A673 (cell line): ENCODE results near the gene DHRS3. TPM values are rescaled to one million over a fixed set of nuclear protein-coding genes. Genes with fewer than 3 reads are reported as not detected.

ENCODE experiments used
- BruUV-seq: library from RNA; stranded (reverse); fragments of 400-500 nt; replicated peaks from 2 replicates; lab custom pipeline; 2021; lab: Mats Ljungman, UMichigan
- CTCF ChIA-PET: fragments of 300-600 bp; sonication (Branson Sonifier 250); formaldehyde crosslinking; loops from one replicate; lab custom pipeline; 2022; ENCODE audit warnings: antibody characterized with exemption; lab: Charles Lee
- POLR2A ChIA-PET: fragments of 300-600 bp; sonication (Branson Sonifier 250); formaldehyde crosslinking; loops from one replicate; lab custom pipeline; 2022; ENCODE audit warnings: antibody characterized with exemption; ENCODE audit not compliant: low non-redundant PET; lab: Charles Lee
- DNase-seq: peaks from one replicate; pipeline ENCODE4 v3.0.0-alpha.2; 2015; ENCODE audit warnings: low spot score
- H3K27ac ChIP-seq: fragments of 200-600 bp; sonication (generic); 2 replicates; pipeline ENCODE4 v1.5.1; 2016; ENCODE audit warnings: mixed run types, low read depth, mild to moderate bottlenecking, mixed read lengths, antibody characterized with exemption, low read length; ENCODE audit not compliant: poor library complexity, severe bottlenecking
- H3K27me3 ChIP-seq: fragments of 200-600 bp; sonication (generic); replicated peaks from 2 replicates; pipeline ENCODE4 v1.6.1; 2017; ENCODE audit warnings: mixed run types, low read depth, mild to moderate bottlenecking, mixed read lengths, antibody characterized with exemption, low read length; ENCODE audit not compliant: insufficient read depth, poor library complexity
- H3K36me3 ChIP-seq: fragments of 200-600 bp; sonication (generic); 2 replicates; pipeline ENCODE4 v1.6.1; 2016; ENCODE audit warnings: mixed run types, mild to moderate bottlenecking, mixed read lengths, antibody characterized with exemption, low read length; ENCODE audit not compliant: insufficient read depth, poor library complexity, severe bottlenecking
- H3K4me1 ChIP-seq: fragments of 200-600 bp; sonication (generic); 2 replicates; pipeline ENCODE4 v1.6.1; 2017; ENCODE audit warnings: mixed run types, mild to moderate bottlenecking, mixed read lengths, antibody characterized with exemption, low read length; ENCODE audit not compliant: insufficient read depth, poor library complexity, severe bottlenecking
- H3K4me3 ChIP-seq: fragments of 200-600 bp; sonication (generic); 2 replicates; pipeline ENCODE4 v1.5.1; 2016; ENCODE audit warnings: low read depth, mixed run types, mild to moderate bottlenecking, mixed read lengths, low read length; ENCODE audit not compliant: poor library complexity, severe bottlenecking
- H3K9me3 ChIP-seq: fragments of 200-600 bp; sonication (generic); 2 replicates; pipeline ENCODE4 v1.6.1; 2016; ENCODE audit warnings: mixed run types, low read depth, mild to moderate bottlenecking, mixed read lengths, antibody characterized with exemption, low read length; ENCODE audit not compliant: poor library complexity, severe bottlenecking
- CTCF ChIP-seq: fragments of 300-800, 200-600 bp; sonication (generic); conservative IDR thresholded peaks from 2 replicates; pipeline ENCODE4 v1.5.1; 2017; ENCODE audit warnings: low read depth, mild to moderate bottlenecking, antibody characterized with exemption, low read length, moderate library complexity, mixed read lengths
- EZH2 ChIP-seq: fragments of 200-600 bp; sonication (generic); IDR thresholded peaks from 2 replicates; pipeline ENCODE4 v1.6.1; 2017; ENCODE audit warnings: borderline replicate concordance, low read depth, mild to moderate bottlenecking, mixed read lengths, antibody characterized with exemption, low read length; ENCODE audit not compliant: poor library complexity, severe bottlenecking
- intact Hi-C: fragments of 100-400 bp; cut with micrococcal nuclease; formaldehyde crosslinking; loops from one replicate; pipeline ENCODE4 v1.10.0; 2022; ENCODE audit not compliant: unreplicated experiment
- total RNA-seq: library from RNA; stranded (reverse); gene quantifications from 2 replicates; pipeline ENCODE4 v1.2.3, GENCODE V29; 2021

The DHRS3 gene
- total RNA-seq, 1 experiment from 2014 or later: 2.4 TPM

DNA sequence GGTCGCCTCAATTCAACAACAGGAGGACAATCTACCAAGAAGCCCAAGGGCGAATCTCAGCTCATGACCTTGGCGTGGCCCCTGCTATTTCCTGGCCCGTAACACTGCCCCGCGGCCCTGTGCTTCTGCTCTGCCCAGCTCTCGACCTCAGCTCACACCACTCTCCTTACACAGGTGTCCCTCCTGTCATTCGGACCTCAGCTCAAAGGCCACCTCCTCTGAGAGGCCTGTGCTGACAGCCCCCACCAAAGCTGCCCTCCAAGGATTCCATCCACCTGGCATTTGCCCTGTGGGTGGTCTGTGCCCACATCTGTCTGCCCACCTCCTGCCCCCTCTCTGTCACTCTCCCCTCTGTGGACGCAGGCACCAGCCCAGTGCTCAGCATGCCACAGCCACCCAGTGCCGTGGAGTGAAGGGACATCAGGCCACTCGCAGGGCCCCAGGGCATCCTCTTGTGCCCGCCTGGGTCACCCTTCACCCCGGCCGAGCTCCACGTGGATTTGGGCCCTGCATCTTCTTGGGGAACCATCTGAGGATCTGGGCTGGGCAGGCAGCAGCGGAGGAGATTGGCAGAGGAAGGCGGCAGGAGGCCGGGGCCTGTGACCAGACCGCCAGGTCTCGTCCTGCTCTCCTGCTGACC lies 70.3 kb downstream of the DHRS3 start:
- H3K27ac ChIP-seq: no peak overlapping the region
- H3K27me3 ChIP-seq: no peaks in the 10 kb centered on the region
- H3K9me3 ChIP-seq: no peaks in the 10 kb centered on the region
- ChIA-PET POLR2A (interaction anchor here (0.5 kb wide), 1 partner anchor 14 kb away, joined by 7 read pairs; no protein-coding TSS in a partner anchor), CTCF (no interaction called here)
- no peaks in the 10 kb centered on the region for H3K4me1 ChIP-seq
- intact Hi-C loops: no loop called here
- no peak for TF ChIP-seq CTCF
- TF ChIP-seq EZH2: no peak
- H3K4me3 ChIP-seq: no peak overlapping the region
- no TSS peak for BruUV-seq
- DNase-seq: no peak
- H3K36me3 ChIP-seq: no peaks in the 10 kb centered on the region

GRCh38 chr1:12546771-12547585 lies 71.0 kb downstream of the DHRS3 start:
- POLR2A ChIA-PET: interaction anchor here (0.5 kb wide), 1 partner anchor 13 kb away, joined by 7 read pairs; no protein-coding TSS in a partner anchor
- Histone ChIP-seq H3K4me3 (no peak overlapping the region), H3K9me3 (no peaks in the 10 kb centered on the region), H3K27ac (no peak overlapping the region), H3K36me3 (no peaks in the 10 kb centered on the region), H3K4me1 (no peaks in the 10 kb centered on the region), H3K27me3 (no peaks in the 10 kb centered on the region)
- intact Hi-C loops: no loop called here
- DNase-seq: no peak
- BruUV-seq: no TSS peak
- CTCF ChIA-PET: no interaction called here
- TF ChIP-seq CTCF: no peak
- no peak for TF ChIP-seq EZH2

GRCh38 chr1:12544992-12545391 lies 73.0 kb downstream of the DHRS3 start:
- H3K4me3 ChIP-seq: no peak overlapping the region
- intact Hi-C loops: no loop called here
- DNase-seq: no peak
- POLR2A ChIA-PET: no interaction called here
- no peak overlapping the region for H3K27ac ChIP-seq
- no peaks in the 10 kb centered on the region for H3K27me3 ChIP-seq
- no peaks in the 10 kb centered on the region for H3K36me3 ChIP-seq
- TF ChIP-seq EZH2 (no peak), CTCF (no peak)
- H3K9me3 ChIP-seq: no peaks in the 10 kb centered on the region
- BruUV-seq: no TSS peak
- no peaks in the 10 kb centered on the region for H3K4me1 ChIP-seq
- CTCF ChIA-PET: no interaction called here
